SH-SY5Y (cell line): ENCODE data around the gene HOMER1.

Experiments used
- GATA2 ChIP-seq: IDR thresholded peaks from 2 replicates; pipeline ENCODE4 v1.6.1; 2011; ENCODE audit warnings: mild to moderate bottlenecking, low read depth, low read length
- GATA3 ChIP-seq: IDR thresholded peaks from 2 replicates; pipeline ENCODE4 v1.6.1; 2011; ENCODE audit warnings: low read depth, mild to moderate bottlenecking, low read length, moderate library complexity

DNA sequence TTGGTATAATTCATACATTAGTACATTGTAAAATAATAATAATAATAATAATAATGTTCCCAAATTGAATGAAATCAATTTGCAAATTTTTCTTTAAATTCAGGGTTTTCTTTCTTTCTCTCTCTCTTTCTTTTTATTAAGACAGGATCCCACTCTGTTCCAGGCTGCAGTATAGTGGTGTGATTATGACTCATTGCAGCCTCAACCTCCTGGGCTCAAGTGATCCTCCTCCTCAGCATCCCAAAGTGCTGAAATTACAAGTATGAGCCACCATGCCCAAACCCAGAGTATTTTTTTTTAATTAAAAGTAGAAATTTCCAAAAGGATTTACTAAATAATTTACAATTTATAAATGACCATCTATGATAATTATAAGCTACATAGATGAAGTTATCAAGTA is 117.7 kb downstream of the HOMER1 start:
- TF ChIP-seq GATA2 (no peak), GATA3 (no peak)
